ENCODE measurements around the gene HOXB8.

The HOXB8 gene

GRCh38 chr17:48596000-48596734 lies 18.9 kb downstream of the HOXB8 start:
- no peak for DNase-seq (ENCODE audit: low spot score)

DNA sequence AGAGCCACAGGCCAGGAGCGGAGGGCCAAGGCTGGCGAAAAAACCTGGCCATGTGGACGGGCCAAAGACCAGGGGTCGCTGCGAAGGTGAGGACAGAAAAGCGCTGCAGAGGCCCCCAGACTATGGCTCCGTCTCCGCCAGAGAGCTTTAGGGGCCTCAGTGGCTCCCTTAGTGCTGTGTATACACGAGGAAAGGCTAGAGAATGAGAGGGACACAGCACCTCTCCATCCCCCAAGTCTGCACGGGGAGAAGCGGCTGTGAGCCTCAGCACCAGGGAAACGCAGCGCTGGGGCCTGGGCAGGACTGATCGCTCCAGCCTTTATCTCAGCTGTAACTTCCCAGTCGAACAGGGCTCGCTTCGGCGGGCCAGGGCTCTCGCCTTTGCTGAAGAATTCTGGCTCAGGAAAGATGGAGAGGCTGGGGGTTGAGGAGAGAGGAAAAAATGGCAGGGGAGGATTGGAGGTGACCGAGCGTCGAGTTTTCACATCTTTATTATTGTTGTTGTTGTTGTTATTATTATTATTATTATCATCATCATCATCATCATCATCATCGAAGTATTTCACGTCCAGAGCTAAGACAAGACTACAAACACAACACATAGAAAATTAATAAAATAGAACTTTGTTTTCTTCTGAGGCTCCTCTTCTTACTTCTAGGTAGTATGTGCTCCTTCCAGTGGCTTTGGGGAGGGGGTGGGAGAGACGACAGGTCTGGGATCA lies 19.7 kb downstream of the HOXB8 start:
- DNase-seq (ENCODE audit: low spot score) = no peak

DNA sequence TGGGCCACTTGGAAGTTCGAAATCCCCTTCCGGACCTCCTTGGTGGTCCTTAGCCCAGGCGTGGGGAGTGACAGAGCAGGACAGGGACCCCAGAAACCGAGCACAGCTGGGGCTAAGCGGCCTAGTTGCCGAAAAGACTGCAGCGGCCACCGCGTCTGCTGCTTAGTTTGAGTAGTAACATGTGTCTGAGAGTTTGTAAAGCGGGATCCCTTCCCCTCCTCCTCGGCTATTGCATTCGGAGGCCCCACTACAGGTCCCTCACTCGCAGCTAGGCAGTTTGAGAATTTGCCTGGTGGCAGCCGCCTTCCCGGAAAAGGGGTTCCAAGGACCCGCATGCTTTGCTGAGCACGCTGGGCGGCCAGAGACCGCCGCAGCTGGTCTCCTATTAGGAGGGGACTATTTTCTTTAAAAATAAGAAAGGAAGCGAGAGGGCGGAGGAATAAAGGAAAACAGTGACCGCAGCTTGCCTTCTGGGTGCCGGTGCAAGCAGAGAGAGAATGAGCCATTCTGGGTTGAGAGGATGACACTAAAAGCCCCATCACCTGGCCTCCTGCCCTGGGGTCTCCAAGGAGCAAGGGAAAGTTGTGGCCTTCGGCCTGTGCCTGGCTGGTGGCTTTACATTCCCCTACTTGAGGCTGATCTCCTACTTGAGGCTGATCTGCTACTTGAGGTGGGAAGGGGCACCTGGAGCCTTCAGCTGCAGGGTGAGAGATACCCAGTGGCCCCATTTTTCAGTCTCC lies 20.4 kb downstream of the HOXB8 start:
- no peak for DNase-seq (ENCODE audit: low spot score)

DNA sequence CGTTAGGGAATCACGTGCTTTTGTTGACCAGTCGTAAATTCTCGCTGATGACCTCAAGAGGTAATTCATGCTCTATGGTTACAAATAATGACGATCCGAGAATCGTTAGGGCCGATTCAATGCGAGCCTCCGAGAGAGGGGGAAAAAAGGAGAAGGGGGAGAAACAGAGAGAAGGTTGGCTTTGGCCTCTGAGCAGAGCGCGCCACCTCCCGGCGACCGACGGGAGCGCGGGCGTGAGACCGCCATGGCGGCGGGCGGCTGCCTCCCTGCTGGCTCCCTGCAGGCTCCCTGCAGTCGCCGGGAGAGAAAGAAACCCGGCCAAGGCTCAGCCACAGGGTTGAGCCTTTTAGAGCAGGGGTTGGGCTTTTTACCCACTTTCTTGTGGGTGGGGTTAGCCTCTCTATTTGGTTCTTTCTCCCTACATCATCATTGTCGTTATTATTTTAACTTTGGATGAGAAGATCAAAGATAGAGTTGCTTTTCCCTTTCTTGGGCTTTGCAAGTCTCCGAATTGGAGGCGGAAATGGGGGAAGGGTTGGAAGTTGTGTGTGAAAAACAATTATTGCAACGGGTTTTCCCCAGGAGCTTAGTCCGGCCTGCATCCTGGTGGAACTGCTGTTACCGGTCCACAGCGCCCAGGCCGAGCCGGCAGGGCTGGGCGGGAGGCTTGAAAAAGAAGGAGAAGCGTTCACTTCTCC lies 21.1 kb downstream of the HOXB8 start:
- DNase-seq (ENCODE audit: low spot score) = peak; percentile 94

- DNase-seq (ENCODE audit: low spot score) = no peak
Observed at GRCh38 chr17:48593126-48593829, 21.8 kb downstream of the HOXB8 start, which contains the start of gene HOXB5. Gene HOXB5 (minus strand): TSS chr17:48593779. CDS start chr17:48593682, 97 bp downstream.

GRCh38 chr17:48592577-48592976 lies 22.5 kb downstream of the HOXB8 start:
- DNase-seq (ENCODE audit: low spot score) = no peak

DNA sequence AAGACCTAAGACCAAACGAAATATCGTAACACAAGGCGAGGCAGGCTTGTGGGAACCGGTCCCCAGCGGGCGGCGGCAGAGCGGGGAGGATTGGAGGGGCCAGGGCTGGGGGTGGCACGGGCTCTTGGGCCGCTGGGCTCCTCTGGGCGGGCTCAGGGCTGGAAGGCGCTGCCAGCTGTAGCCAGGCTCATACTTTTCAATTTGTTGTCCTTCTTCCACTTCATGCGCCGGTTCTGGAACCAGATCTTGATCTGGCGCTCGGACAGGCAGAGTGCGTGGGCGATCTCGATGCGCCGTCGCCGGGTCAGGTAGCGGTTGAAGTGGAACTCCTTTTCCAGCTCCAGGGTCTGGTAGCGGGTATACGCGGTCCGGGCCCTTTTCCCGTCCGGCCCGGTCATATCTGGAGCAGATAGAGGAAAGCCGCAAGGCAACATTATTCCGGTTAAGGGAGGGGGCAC lies 23.0 kb downstream of the HOXB8 start:
- DNase-seq (ENCODE audit: low spot score) = no peak

- no peak for DNase-seq (ENCODE audit: low spot score)
Observed at GRCh38 chr17:48591255-48592056, 23.6 kb downstream of the HOXB8 start.

DNA sequence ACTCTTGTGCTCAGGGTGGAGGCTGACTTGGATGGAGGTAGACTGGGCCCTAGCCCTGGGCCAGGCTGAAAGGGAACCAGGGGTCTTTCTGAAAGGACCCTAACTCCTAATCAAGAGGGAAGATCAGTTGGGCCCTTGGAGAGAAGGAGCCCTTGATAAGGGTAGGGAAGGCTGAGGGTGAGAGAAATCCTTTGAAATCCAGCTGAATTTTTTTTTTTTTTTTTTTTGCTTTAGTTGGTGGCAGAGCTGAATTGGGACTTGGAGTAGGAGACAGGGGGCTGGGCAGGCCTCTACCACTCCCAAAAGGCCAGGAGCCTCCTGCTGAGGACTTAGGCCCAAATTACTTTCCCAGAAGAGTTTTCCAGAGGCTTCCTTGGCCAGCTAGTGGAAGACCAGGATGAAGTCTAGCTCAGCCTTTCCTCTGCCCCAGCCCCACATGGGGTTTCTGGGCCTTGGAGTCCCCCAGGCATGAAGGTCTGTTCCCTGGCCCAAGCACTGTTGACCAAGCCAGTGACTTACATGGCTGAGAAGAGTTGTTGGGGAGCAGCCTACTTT lies 24.4 kb downstream of the HOXB8 start:
- DNase-seq (ENCODE audit: low spot score) = no peak

GRCh38 chr17:48589831-48590606 lies 25.1 kb downstream of the HOXB8 start, which contains the start of gene HOXB3:
Gene HOXB3 (minus strand): TSS chr17:48590241. CDS start chr17:48552474, 37,767 bp downstream.
- no peak for DNase-seq (ENCODE audit: low spot score)

- no peak for DNase-seq (ENCODE audit: low spot score)
Observed at GRCh38 chr17:48589060-48589830, 25.8 kb downstream of the HOXB8 start.

- no peak for DNase-seq (ENCODE audit: low spot score)
Observed at GRCh38 chr17:48588528-48588927, 26.6 kb downstream of the HOXB8 start.

DNA sequence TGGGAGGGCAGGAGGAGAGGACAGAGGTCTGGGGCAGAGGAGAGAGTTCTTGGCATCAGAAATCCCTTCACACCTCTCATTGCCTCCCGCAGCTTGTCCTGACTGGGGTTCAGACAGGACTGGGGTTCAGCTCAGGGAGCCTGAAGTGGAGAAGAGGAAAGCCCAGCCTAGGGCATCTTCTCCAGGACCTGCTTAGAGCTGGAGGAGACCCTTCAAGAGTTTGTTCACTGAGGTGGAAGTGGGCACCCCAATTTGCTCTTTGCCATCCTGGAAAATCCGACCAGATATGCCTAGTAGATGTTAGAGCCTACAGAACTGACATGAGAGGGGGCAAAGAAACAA lies 27.0 kb downstream of the HOXB8 start:
- no peak for DNase-seq (ENCODE audit: low spot score)

DNA sequence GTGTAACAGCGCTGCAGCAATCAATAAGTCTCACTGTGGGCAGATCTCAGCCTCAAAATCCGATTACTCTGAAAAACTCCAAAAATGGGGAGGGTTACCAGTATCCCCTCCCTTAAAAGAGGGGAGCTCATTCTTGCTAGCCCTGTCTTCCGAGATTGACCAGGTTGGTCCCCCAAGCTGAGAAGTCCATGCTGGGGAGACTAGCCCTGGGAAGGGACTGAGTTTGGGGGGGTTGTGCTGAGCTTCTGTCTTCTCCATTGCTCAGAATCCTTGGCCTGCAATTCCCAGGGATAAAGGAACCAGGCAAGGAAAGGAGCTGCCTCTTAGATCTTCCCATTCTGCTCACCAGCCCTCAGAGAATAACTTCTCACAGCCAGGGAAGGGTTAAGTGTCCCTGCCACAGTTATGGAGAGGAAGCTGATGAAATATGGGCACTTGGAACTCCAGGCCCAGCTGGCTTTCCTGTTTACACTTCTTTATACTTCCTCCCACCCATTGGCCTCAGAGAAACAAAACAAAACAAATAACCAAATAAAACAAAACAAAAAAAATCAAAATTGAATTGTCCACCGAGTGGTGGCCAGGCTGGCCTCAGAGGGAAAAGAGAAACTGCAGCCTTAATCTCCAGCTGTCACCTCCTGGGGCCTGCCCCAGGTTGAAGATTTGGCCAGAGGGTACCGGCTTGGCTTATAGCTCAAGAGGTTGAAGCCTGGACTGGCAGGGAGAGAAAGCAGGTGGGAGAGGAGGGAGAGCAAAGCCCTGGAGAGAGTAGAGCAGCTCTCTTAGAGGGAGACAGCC lies 27.6 kb downstream of the HOXB8 start:
- no peak for DNase-seq (ENCODE audit: low spot score)

DNA sequence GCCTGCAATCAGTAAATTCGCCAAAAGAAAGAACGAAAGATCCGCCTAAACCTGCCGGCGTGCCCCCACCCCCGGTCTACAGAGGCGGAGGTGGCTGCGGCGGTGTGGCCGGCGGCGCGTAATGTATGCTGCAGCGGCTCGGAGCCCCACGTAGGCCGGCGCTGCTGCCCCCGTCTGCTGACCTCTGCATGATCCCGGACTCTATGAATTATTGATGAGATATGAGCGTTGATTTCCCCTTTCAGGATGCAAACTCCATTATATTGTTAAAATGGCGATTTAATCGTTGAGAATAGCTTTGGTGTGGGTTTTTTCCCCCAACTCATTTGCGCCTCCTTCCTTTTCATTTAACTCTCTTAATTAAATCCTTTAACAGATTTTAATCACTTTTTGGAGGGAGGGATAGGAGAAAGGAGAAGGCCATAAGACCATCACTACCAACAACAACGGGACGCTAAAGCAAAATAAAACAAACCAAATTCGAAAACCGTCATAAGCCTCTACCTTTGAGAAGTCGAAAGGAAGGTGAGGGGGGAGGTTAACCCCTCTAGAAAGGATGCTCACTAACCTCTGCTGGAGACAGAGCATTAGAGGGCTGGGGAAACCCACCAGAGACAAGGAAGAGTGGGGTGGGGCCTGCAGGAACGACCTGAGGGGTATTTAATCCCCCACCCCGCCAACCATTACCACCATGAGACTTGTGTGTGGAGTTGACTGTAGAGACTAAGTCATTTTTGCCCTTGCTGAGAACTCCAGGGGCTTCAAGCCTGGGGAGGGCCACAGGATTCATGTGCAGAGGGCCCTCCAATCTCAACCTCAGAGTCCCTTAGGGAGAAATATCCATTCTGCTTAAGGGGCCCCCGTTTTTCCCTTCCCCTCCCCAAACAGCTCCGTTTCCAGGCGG lies 28.5 kb downstream of the HOXB8 start:
- no peak for DNase-seq (ENCODE audit: low spot score)

DNA sequence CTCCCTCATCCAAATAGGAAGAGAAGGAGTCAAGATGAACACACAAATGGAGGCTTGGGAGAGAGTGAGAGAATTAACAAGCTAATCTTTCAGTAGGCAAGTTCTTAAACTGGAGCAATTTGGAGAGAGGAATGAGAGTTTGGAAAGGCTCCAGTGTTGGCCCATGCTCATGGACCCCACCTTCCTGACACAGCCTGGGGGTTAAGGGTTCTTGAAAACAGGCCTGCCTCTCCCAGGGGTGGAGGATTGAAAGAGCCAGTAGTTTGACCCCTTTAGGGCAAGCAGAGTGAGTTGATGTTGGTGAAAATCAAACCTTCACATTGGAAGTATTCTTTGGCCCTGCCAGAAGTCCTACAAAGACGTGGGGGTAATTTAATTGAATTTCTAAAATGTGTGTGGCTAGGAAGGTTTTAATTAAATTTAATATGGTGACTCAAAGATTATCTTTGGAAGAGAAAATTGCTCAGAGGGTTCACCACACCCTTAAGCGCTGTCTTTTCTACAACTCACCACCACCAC lies 30.8 kb downstream of the HOXB8 start:
- DNase-seq (ENCODE audit: low spot score) = no peak
